GM12878 (cell line): Measurements from ENCODE around the gene CCR5. TPM values are rescaled to one million over a fixed set of nuclear protein-coding genes. Genes with fewer than 3 reads are reported as not detected.

Experiments used
- ATAC-seq: fragments of 200-7000 bp; cut with Tn5 transposase; 3 replicates; pipeline ENCODE4 v1.9.1; 2020; ENCODE audit warnings: mild to moderate bottlenecking, moderate library complexity
- BruUV-seq: library from RNA; stranded (reverse); fragments of 400-500 nt; replicated peaks from 2 replicates; lab custom pipeline; 2021; lab: Mats Ljungman, UMichigan
- CTCF ChIA-PET: fragments of 300-600 bp; sonication (Branson Sonifier 250); formaldehyde crosslinking; extraction: SDS; loops from one replicate; lab custom pipeline; 2021; ENCODE audit warnings: inconsistent platforms; lab: Yijun Ruan, JAX
- POLR2A ChIA-PET: fragments of 350-600 bp; formaldehyde crosslinking; extraction: SDS; loops from one replicate; lab custom pipeline; 2021; ENCODE audit warnings: inconsistent platforms; lab: Charles Lee
- RAD21 ChIA-PET: fragments of 300-600 bp; sonication (Branson Sonifier 250); formaldehyde crosslinking; loops from one replicate; lab custom pipeline; 2023; ENCODE audit warnings: antibody characterized with exemption; ENCODE audit not compliant: unreplicated experiment; lab: Charles Lee
- SMC1A ChIA-PET: fragments of 300-600 bp; sonication (Branson Sonifier 250); formaldehyde crosslinking; loops from one replicate; lab custom pipeline; 2023; ENCODE audit not compliant: unreplicated experiment, uncharacterized antibody; lab: Charles Lee
- DNase-seq: peaks from one replicate; pipeline ENCODE4 v3.0.0-alpha.2; 2011; ENCODE audit warnings: low read depth, low spot score
- FAIRE-seq: peaks from 3 replicates; lab custom pipeline; 2011; peaks lifted over from hg19 to GRCh38; lab: Jason Lieb, UNC
- H2AFZ ChIP-seq: 2 replicates; pipeline ENCODE4 v1.6.0; 2011; ENCODE audit warnings: low read depth, low read length, control low read depth; ENCODE audit not compliant: control insufficient read depth
- H3K27ac ChIP-seq: 2 replicates; pipeline ENCODE4 v1.5.1; 2011; ENCODE audit warnings: control low read depth; ENCODE audit not compliant: control insufficient read depth, insufficient read depth
- H3K27me3 ChIP-seq, 2 experiments: replicated peaks in 1 of 2; 2 replicates each; pipeline versions ENCODE4 v1.6.0 to v1.6.1; 2011; ENCODE audit warnings: low read length in 1 of 2; ENCODE audit not compliant: control insufficient read depth in 2 of 2, insufficient read depth in 2 of 2
- H3K36me3 ChIP-seq, 2 experiments: 2 replicates each; pipeline ENCODE4 v1.5.1; 2011; ENCODE audit warnings: low read length in 1 of 2; ENCODE audit not compliant: control insufficient read depth in 2 of 2, insufficient read depth in 2 of 2
- H3K4me1 ChIP-seq: 2 replicates; pipeline ENCODE4 v1.6.1; 2011; ENCODE audit warnings: mild to moderate bottlenecking, low read length, moderate library complexity, mixed read lengths; ENCODE audit not compliant: control insufficient read depth, insufficient read depth
- H3K4me2 ChIP-seq: 2 replicates; pipeline ENCODE4 v1.6.0; 2011; ENCODE audit warnings: control low read depth; ENCODE audit not compliant: control insufficient read depth, insufficient read depth
- H3K4me3 ChIP-seq: fragments of 200-600 bp; sonication (generic); 2 replicates; pipeline ENCODE4 v1.5.1; 2016
- H3K79me2 ChIP-seq: 2 replicates; pipeline ENCODE4 v1.6.0; 2011; ENCODE audit warnings: low read length; ENCODE audit not compliant: control insufficient read depth, insufficient read depth
- H3K9ac ChIP-seq: 2 replicates; pipeline ENCODE4 v1.8.0; 2011; ENCODE audit warnings: low read length, control low read depth, mixed read lengths; ENCODE audit not compliant: control insufficient read depth, insufficient read depth
- H3K9me3 ChIP-seq: replicated peaks from 3 replicates; pipeline ENCODE4 v1.5.1; 2011; ENCODE audit warnings: mild to moderate bottlenecking, low read length; ENCODE audit not compliant: control insufficient read depth, insufficient read depth
- H4K20me1 ChIP-seq: 2 replicates; pipeline ENCODE4 v1.6.0; 2011; ENCODE audit not compliant: control insufficient read depth, insufficient read depth
- ATF2 ChIP-seq: IDR thresholded peaks from 2 replicates; pipeline ENCODE4 v1.6.1; 2012; ENCODE audit warnings: low read length, inconsistent platforms
- CEBPZ ChIP-seq: fragments of 150-350 bp; IDR thresholded peaks from 2 replicates; pipeline ENCODE4 v1.6.1; 2016; ENCODE audit warnings: low read depth, low read length
- ESRRA ChIP-seq: IDR thresholded peaks from 2 replicates; pipeline ENCODE4 v1.6.1; 2012; ENCODE audit warnings: mild to moderate bottlenecking, low read length, improper control_type of control experiment
- IRF4 ChIP-seq: IDR thresholded peaks from 2 replicates; pipeline ENCODE4 v1.6.1; 2011; ENCODE audit warnings: low read depth, low read length
- MYB ChIP-seq: fragments of 150-350 bp; IDR thresholded peaks from 2 replicates; pipeline ENCODE4 v1.6.1; 2014; ENCODE audit warnings: mild to moderate bottlenecking, low read depth, low read length, borderline replicate concordance
- NFXL1 ChIP-seq: fragments of 450-650 bp; IDR thresholded peaks from 2 replicates; pipeline ENCODE4 v1.6.1; 2017; ENCODE audit warnings: antibody characterized with exemption, mild to moderate bottlenecking, borderline replicate concordance
- NFYA ChIP-seq: IDR thresholded peaks from 2 replicates; pipeline ENCODE4 v1.6.1; 2011; ENCODE audit warnings: low read depth, mild to moderate bottlenecking, low read length, improper control_type of control experiment, borderline replicate concordance
- NR2C2 ChIP-seq: IDR thresholded peaks from 2 replicates; pipeline ENCODE4 v1.6.1; 2011; ENCODE audit warnings: borderline replicate concordance, low read depth; ENCODE audit not compliant: control insufficient read depth, insufficient read length
- PAX5 ChIP-seq: IDR thresholded peaks from 2 replicates; pipeline ENCODE4 v1.6.1; 2011; ENCODE audit warnings: low read depth, low read length, borderline replicate concordance
- SIX5 ChIP-seq: IDR thresholded peaks from 2 replicates; pipeline ENCODE4 v1.6.1; 2011; ENCODE audit warnings: mild to moderate bottlenecking, low read depth, low read length, moderate library complexity; ENCODE audit not compliant: severe bottlenecking
- SPI1 ChIP-seq: IDR thresholded peaks from 2 replicates; pipeline ENCODE4 v1.6.1; 2011; ENCODE audit warnings: low read depth, mild to moderate bottlenecking, low read length, moderate library complexity, borderline replicate concordance; ENCODE audit not compliant: insufficient read depth
- TAF1 ChIP-seq: IDR thresholded peaks from 2 replicates; pipeline ENCODE4 v1.6.1; 2011; ENCODE audit warnings: mild to moderate bottlenecking, low read depth, low read length, borderline replicate concordance
- TBL1XR1 ChIP-seq: IDR thresholded peaks from 2 replicates; pipeline ENCODE4 v1.6.1; 2012; ENCODE audit warnings: low read depth, low read length, improper control_type of control experiment
- WGBS: methylation state at CpG from one replicate; pipeline ENCODE4 v1.1.6; 2016; ENCODE audit warnings: low lambda C conversion rate; ENCODE audit not compliant: insufficient replicate concordance, insufficient coverage; ENCODE audit errors: missing lambda C conversion rate; 5-methylcytosine and 5-hydroxymethylcytosine counted together
- in situ Hi-C: fragments of 300-500 bp; cut with MboI; formaldehyde crosslinking; loops from 9 replicates; pipeline ENCODE4 v1.14.3; 2018; ENCODE audit warnings: mixed read lengths
- intact Hi-C: fragments of 100-400 bp; cut with micrococcal nuclease; formaldehyde crosslinking; loops from one replicate; pipeline ENCODE4 v1.14.2; 2022; ENCODE audit not compliant: unreplicated experiment
- polyA plus RNA-seq, 11 experiments: library from polyadenylated mRNA; depleted of rRNA in 4 of 11; unstranded in 6 of 11; stranded (reverse) in 5 of 11; fragments of >200 nt; fragmentation: Nextera tagmentation in 4 of 11; fragmentation: Illumina TruSeq in 1 of 11; extraction: Ambion mirVana in 4 of 11; extraction: Trizol in 1 of 11; gene quantifications; 1 replicate in 1 of 11; 2 replicates in 10 of 11; pipeline versions ENCODE4 v1.2.1 to v1.2.3, GENCODE V29; 2011 to 2016; ENCODE audit warnings: inconsistent platforms in 2 of 11, missing spikeins in 2 of 11, low read depth in 1 of 11
- total RNA-seq, 4 experiments: library from RNA; depleted of rRNA in 3 of 4; stranded (reverse); fragments of >200 nt in 3 of 4; fragmentation: Illumina TruSeq in 1 of 4; extraction: Trizol in 1 of 4; gene quantifications; 2 replicates each; pipeline versions ENCODE4 v1.2.1 to v1.2.3, GENCODE V29; 2013 to 2021
- TF ChIP-seq, protein P1 (sequence below): IDR thresholded peaks from 2 replicates; pipeline ENCODE4 v1.6.1; 2011; ENCODE audit warnings: borderline replicate concordance, low read depth, mild to moderate bottlenecking, moderate library complexity, mixed read lengths, low read length; ENCODE audit not compliant: insufficient read depth; ENCODE audit errors: extremely low read length
- TF ChIP-seq, protein P2 (sequence below): IDR thresholded peaks from 2 replicates; pipeline ENCODE4 v1.6.1; 2011; ENCODE audit warnings: low read depth, low read length, improper control_type of control experiment, borderline replicate concordance

CCR5 gene
- total and polyA plus RNA-seq, 10 of the 15 experiments (the other 5 are each of a cell fraction or from before 2014, with no cell fraction given) = 0.17 to 1.6 (median 0.82) TPM; not detected in 1

DNA sequence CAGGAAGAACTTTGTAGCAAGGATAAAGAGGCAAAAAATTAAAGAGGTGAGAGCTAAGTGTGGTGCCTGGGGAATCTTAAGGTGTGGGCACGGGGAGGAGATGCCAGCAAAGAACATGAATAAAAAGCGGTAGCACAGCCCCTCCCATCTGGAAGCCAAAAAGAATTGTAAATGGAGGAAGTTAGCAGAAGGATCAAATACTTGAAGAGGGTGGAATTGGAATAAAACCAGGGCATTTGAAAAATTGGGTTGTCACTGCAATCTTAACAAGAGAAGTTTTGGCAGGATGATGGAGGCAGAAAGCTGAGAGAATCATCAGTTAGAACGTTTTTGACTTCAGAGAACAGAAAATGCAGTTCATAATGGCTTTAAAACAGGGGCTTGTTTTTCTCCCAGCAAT, 14.5 kb upstream of the CCR5 start:
- Histone ChIP-seq H3K9me3 (no peaks in the 10 kb centered on the region), H3K4me1 (peaks cover 35% of the 10 kb centered on the region), H2AFZ (no peak overlapping the region)
- ChIA-PET POLR2A (no interaction called here), SMC1A (interaction anchor here (1.0 kb wide), 1 partner anchor 12 kb away, joined by 3 read pairs; no protein-coding TSS in a partner anchor)
- intact Hi-C loops = no loop called here
- no TSS peak for BruUV-seq
- in situ Hi-C loops = no loop called here
- TF ChIP-seq IRF4 (no peak), CEBPZ (no peak), ESRRA (no peak), TAF1 (no peak), NFYA (no peak), ATF2 (no peak), TBL1XR1 (no peak), NFXL1 (no peak), MYB (no peak), PAX5 (no peak), SIX5 (no peak), SPI1 (no peak), NR2C2 (no peak)
- TF ChIP-seq, protein P1, sequence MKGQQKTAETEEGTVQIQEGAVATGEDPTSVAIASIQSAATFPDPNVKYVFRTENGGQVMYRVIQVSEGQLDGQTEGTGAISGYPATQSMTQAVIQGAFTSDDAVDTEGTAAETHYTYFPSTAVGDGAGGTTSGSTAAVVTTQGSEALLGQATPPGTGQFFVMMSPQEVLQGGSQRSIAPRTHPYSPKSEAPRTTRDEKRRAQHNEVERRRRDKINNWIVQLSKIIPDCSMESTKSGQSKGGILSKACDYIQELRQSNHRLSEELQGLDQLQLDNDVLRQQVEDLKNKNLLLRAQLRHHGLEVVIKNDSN = no peak
- TF ChIP-seq, protein P2, sequence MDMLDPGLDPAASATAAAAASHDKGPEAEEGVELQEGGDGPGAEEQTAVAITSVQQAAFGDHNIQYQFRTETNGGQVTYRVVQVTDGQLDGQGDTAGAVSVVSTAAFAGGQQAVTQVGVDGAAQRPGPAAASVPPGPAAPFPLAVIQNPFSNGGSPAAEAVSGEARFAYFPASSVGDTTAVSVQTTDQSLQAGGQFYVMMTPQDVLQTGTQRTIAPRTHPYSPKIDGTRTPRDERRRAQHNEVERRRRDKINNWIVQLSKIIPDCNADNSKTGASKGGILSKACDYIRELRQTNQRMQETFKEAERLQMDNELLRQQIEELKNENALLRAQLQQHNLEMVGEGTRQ = no peak
- TF ChIP-seq, all 136 proteins: peak for 0
- Histone ChIP-seq H3K36me3 (no peaks in the 10 kb centered on the region), H3K79me2 (no peaks in the 10 kb centered on the region), H3K27me3 (no peaks in the 10 kb centered on the region; a peak in 1 of 4 replicates), H3K4me3 (no peak overlapping the region), H3K4me2 (no peak overlapping the region), H4K20me1 (no peaks in the 10 kb centered on the region), H3K9ac (no peak overlapping the region), H3K27ac (no peak overlapping the region)
- 58% methylated on average over 3 of the region's 3 CpGs for WGBS
- FAIRE-seq (no peak), DNase-seq (no peak), ATAC-seq (no peak)
- CTCF ChIA-PET = interaction anchor here (1.2 kb wide), 1 partner anchor 12 kb away, joined by 6 read pairs; no protein-coding TSS in a partner anchor
- RAD21 ChIA-PET = interaction anchor here (0.7 to 2.0 kb wide), 2 partner anchors 141 to 145 kb away, joined by 3 to 4 read pairs; no protein-coding TSS in a partner anchor
